Measurements from ENCODE around the gene ERMP1.

The ERMP1 gene

GRCh38 chr9:5773324-5773999, 59.5 kb downstream of the ERMP1 start:
- TF ChIP-seq CTCF (IDR thresholded peaks at IDR 0.05; ENCODE audit: low read depth, low read length, poor library complexity, severe bottlenecking) (no peak), EZH2phosphoT487 (IDR thresholded peaks at IDR 0.05; ENCODE audit: borderline replicate concordance, low read length) (no peak)
- Histone ChIP-seq H3K27me3 (ENCODE audit: control insufficient read depth, low read length) (no peaks in the 10 kb centered on the region), H4K20me1 (ENCODE audit: control insufficient read depth, insufficient read depth, low read depth, low read length) (no peaks in the 10 kb centered on the region; the same call in 1 of the 2 replicates), H3F3A (ENCODE audit: control insufficient read depth, insufficient read depth) (no peaks in the 10 kb centered on the region; the same call in 1 of the 2 replicates), H3K79me2 (ENCODE audit: control insufficient read depth, low read length) (no peaks in the 10 kb centered on the region), H3K4me1 (ENCODE audit: control insufficient read depth, low read length) (no peaks in the 10 kb centered on the region), H3K4me2 (ENCODE audit: low read length) (no peak overlapping the region), H3K27ac (ENCODE audit: low read depth, low read length) (no peak overlapping the region), H3K4me3 (ENCODE audit: low read length) (no peak overlapping the region), H3K9me2 (replicated peaks; ENCODE audit: control insufficient read depth, low read length) (no peaks in the 10 kb centered on the region), H3K36me3 (ENCODE audit: control insufficient read depth, low read length) (peaks cover 100% of the 10 kb centered on the region), H3K9me3 (ENCODE audit: control insufficient read depth, insufficient read depth, low read length) (peaks cover 11% of the 10 kb centered on the region)

GRCh38 chr9:5767968-5768932, 64.7 kb downstream of the ERMP1 start:
- Histone ChIP-seq H3K27ac (ENCODE audit: low read depth, low read length) (no peak overlapping the region), H3K4me2 (ENCODE audit: low read length) (no peak overlapping the region), H3K36me3 (ENCODE audit: control insufficient read depth, low read length) (peaks cover 100% of the 10 kb centered on the region), H3K27me3 (ENCODE audit: control insufficient read depth, low read length) (no peaks in the 10 kb centered on the region), H3K4me3 (ENCODE audit: low read length) (no peak overlapping the region), H4K20me1 (ENCODE audit: control insufficient read depth, insufficient read depth, low read depth, low read length) (no peaks in the 10 kb centered on the region; the same call in 1 of the 2 replicates), H3K4me1 (ENCODE audit: control insufficient read depth, low read length) (no peaks in the 10 kb centered on the region), H3K79me2 (ENCODE audit: control insufficient read depth, low read length) (no peaks in the 10 kb centered on the region), H3F3A (ENCODE audit: control insufficient read depth, insufficient read depth) (no peaks in the 10 kb centered on the region), H3K9me2 (replicated peaks; ENCODE audit: control insufficient read depth, low read length) (no peaks in the 10 kb centered on the region), H3K9me3 (ENCODE audit: control insufficient read depth, insufficient read depth, low read length) (no peaks in the 10 kb centered on the region)
- TF ChIP-seq EZH2phosphoT487 (IDR thresholded peaks at IDR 0.05; ENCODE audit: borderline replicate concordance, low read length), result no peak
- no peak for TF ChIP-seq CTCF (IDR thresholded peaks at IDR 0.05; ENCODE audit: low read depth, low read length, poor library complexity, severe bottlenecking)

GRCh38 chr9:5764130-5764868, 68.6 kb downstream of the ERMP1 start:
- Histone ChIP-seq H3K9me3 (ENCODE audit: control insufficient read depth, insufficient read depth, low read length) (no peaks in the 10 kb centered on the region), H3K4me2 (ENCODE audit: low read length) (no peak overlapping the region), H3K4me3 (ENCODE audit: low read length) (no peak overlapping the region), H3K36me3 (ENCODE audit: control insufficient read depth, low read length) (peaks cover 96% of the 10 kb centered on the region), H4K20me1 (ENCODE audit: control insufficient read depth, insufficient read depth, low read depth, low read length) (no peaks in the 10 kb centered on the region), H3K9me2 (replicated peaks; ENCODE audit: control insufficient read depth, low read length) (no peaks in the 10 kb centered on the region), H3K27me3 (ENCODE audit: control insufficient read depth, low read length) (no peaks in the 10 kb centered on the region), H3F3A (ENCODE audit: control insufficient read depth, insufficient read depth) (no peaks in the 10 kb centered on the region), H3K79me2 (ENCODE audit: control insufficient read depth, low read length) (no peaks in the 10 kb centered on the region), H3K4me1 (ENCODE audit: control insufficient read depth, low read length) (no peaks in the 10 kb centered on the region), H3K27ac (ENCODE audit: low read depth, low read length) (no peak overlapping the region)
- no peak for TF ChIP-seq CTCF (IDR thresholded peaks at IDR 0.05; ENCODE audit: low read depth, low read length, poor library complexity, severe bottlenecking)

Data from DOHH2 (cell line).